ENCODE data around the gene MAEA.

The MAEA gene

GRCh38 chr4:1259966-1260365 lies 29.7 kb upstream of the MAEA start:
- TF ChIP-seq GATA2 (IDR thresholded peaks at IDR 0.05; ENCODE audit: low read depth, low read length) = no peak
- TF ChIP-seq GATA3 (IDR thresholded peaks at IDR 0.05; ENCODE audit: low read depth, low read length) = no peak

GRCh38 chr4:1260418-1261106 lies 29.1 kb upstream of the MAEA start:
- no peak for TF ChIP-seq GATA3 (IDR thresholded peaks at IDR 0.05; ENCODE audit: low read depth, low read length)
- TF ChIP-seq GATA2 (IDR thresholded peaks at IDR 0.05; ENCODE audit: low read depth, low read length) = no peak

- TF ChIP-seq GATA3 (IDR thresholded peaks at IDR 0.05; ENCODE audit: low read depth, low read length) (no peak), GATA2 (IDR thresholded peaks at IDR 0.05; ENCODE audit: low read depth, low read length) (no peak)
Measured at GRCh38 chr4:1261107-1261928, 28.4 kb upstream of the MAEA start.

DNA sequence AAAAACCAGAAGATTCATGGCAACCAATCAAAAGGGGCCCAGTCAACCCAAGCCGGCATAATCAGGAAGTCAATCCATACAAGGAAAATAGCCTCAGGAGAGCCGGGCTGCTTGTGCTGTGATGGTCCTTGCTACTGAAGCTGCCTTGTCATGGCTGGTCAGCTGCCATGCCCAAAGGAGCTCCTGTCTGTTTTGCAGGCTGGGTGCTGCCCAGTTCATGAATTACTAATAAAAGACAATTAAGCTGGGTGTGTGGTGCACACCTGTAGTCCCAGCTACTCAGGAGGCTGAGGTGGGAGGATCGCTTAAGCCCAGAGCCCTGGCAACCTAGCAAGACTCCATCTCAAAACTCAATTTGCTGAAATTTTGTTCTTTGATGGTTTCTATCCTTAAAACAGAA lies 24.7 kb upstream of the MAEA start:
- TF ChIP-seq GATA3 (IDR thresholded peaks at IDR 0.05; ENCODE audit: low read depth, low read length) (no peak), GATA2 (IDR thresholded peaks at IDR 0.05; ENCODE audit: low read depth, low read length) (no peak)

DNA sequence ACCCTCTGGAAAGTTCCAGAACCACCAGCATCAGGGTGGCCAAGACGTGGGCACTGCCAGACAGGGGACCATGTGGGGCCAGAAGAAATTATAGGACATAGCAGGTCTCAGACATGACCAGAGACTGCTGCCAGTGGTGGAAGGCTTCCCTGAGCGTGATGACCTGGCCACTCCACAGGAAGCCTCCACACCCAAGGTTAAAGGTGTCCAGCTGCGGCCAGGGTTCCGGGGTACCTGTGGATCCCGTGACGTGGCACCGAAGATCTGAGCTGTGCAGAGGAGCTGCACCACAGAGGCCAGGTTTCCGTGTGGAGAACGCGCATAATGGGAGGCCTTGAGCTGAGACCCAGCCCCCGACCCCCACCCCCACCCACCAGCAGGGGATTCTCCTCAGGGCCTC lies 24.3 kb upstream of the MAEA start:
- TF ChIP-seq GATA2 (IDR thresholded peaks at IDR 0.05; ENCODE audit: low read depth, low read length) (no peak), GATA3 (IDR thresholded peaks at IDR 0.05; ENCODE audit: low read depth, low read length) (no peak)

- TF ChIP-seq GATA2 (IDR thresholded peaks at IDR 0.05; ENCODE audit: low read depth, low read length) (no peak), GATA3 (IDR thresholded peaks at IDR 0.05; ENCODE audit: low read depth, low read length) (no peak)
Measured at GRCh38 chr4:1266881-1267763, 22.6 kb upstream of the MAEA start.

- no peak for TF ChIP-seq GATA3 (IDR thresholded peaks at IDR 0.05; ENCODE audit: low read depth, low read length)
- no peak for TF ChIP-seq GATA2 (IDR thresholded peaks at IDR 0.05; ENCODE audit: low read depth, low read length)
Measured at GRCh38 chr4:1269209-1269608, 20.5 kb upstream of the MAEA start.

GRCh38 chr4:1271686-1272085 lies 18.0 kb upstream of the MAEA start:
- TF ChIP-seq GATA3 (IDR thresholded peaks at IDR 0.05; ENCODE audit: low read depth, low read length) (no peak), GATA2 (IDR thresholded peaks at IDR 0.05; ENCODE audit: low read depth, low read length) (no peak)

DNA sequence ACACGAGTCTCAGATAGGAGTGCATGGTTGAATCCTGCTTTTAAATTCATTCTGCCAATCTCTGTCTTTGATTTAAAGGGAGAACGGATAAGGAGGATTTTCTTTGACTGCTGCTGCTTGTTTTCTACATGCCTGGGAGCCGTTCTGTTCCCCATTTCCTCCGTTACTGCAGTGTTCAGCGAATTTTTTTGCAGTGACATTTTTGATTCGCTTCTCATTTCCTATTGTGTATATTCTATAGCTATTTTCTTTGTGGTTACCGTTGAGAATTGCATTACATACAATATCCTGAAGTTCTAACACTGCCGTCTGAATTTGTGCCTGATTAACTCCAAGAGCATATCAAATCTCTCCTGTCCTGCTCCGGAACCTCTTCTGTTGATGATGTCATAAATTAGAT lies 14.8 kb upstream of the MAEA start:
- TF ChIP-seq GATA3 (IDR thresholded peaks at IDR 0.05; ENCODE audit: low read depth, low read length) = no peak
- TF ChIP-seq GATA2 (IDR thresholded peaks at IDR 0.05; ENCODE audit: low read depth, low read length) = no peak

- no peak for TF ChIP-seq GATA2 (IDR thresholded peaks at IDR 0.05; ENCODE audit: low read depth, low read length)
- no peak for TF ChIP-seq GATA3 (IDR thresholded peaks at IDR 0.05; ENCODE audit: low read depth, low read length)
Measured at GRCh38 chr4:1276984-1277383, 12.7 kb upstream of the MAEA start.

- TF ChIP-seq GATA2 (IDR thresholded peaks at IDR 0.05; ENCODE audit: low read depth, low read length) (no peak), GATA3 (IDR thresholded peaks at IDR 0.05; ENCODE audit: low read depth, low read length) (no peak)
Measured at GRCh38 chr4:1277667-1278665, 11.7 kb upstream of the MAEA start.

DNA sequence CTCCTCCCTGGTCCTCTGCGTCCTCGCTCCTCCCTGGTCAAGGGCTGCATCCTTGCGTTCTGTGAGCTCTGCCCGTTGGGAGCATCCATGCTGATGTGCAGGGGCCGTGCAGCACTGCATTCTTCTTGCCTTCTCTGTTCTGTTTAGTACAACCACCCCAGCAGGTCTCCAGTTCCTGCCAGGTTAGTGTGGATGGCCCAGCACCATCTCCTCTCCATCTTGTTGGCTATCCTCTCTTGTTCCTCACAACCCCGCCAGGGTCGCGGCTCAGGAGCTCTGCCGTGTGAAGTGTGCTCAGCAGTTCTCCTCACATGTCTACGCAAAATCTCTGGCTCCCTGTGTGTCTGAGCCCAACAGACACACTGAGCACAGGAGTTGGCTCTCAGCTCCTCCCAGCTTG lies 10.4 kb upstream of the MAEA start:
- TF ChIP-seq GATA2 (IDR thresholded peaks at IDR 0.05; ENCODE audit: low read depth, low read length) = no peak
- TF ChIP-seq GATA3 (IDR thresholded peaks at IDR 0.05; ENCODE audit: low read depth, low read length) = no peak

DNA sequence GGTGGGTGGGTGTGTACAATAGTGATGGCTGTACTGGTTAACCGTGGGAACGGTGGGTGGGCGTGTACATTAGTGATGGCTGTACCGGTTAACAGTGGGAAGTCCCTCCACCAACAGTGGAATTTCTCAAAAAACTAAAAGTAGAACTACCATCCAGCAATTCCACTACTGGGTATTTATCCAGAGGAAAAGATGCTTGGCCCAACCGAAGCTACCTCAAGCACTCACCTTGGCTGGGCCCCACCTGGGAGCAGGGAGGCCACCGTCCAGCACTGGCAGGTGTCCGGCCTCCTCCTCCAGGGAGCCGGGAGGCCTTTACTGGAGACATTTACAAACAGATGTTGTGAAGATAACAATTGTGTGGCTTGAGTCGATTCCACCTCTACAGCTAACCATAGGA lies 6.0 kb upstream of the MAEA start:
- TF ChIP-seq GATA2 (IDR thresholded peaks at IDR 0.05; ENCODE audit: low read depth, low read length) (no peak), GATA3 (IDR thresholded peaks at IDR 0.05; ENCODE audit: low read depth, low read length) (no peak)
